ENCODE measurements around the gene SH3BP5L.
"Not testable (repeated sequence)": the region's sequence is repeated elsewhere in the genome, so short reads cannot be mapped to it uniquely, and the experiment has no call there.

The SH3BP5L gene

DNA sequence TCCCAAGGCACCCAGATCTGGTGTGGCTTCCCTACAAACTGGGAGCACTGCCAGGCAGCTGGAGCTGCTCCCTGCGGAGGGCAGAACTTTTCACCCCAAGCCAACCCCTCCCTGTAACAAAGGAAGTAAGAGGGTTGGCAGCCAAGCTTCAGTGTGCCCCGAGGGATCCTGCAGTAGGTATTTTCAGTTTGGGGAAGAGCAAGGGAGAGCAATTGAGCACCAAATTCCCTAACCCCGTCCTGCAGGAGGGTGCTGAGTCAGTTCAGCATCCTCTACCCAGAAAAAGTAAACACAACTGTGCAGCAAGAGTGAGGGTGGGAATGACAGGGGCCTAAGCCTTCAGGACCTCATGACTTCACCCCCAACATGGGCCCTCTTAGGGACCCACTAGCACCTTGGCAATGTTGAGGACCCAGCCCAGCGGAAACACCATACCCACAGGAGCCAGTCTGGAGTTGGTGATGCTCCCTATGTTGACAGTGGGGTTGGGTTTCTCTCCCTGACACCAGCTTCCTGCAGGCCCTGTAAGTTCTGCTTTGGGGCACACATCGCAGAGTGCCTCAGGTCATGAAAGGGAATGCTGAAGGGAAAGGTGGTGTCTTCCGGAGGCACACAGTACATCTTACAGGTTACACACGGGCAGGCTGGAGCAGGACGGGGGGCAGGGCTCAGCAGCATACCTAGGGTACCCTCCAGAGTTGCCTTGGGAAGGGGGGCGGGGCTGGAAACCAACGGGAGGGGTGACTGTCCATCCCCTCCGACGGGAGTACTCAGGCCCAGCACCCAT, 14.8 kb downstream of the SH3BP5L start:
- no peak overlapping the region for H3K4me3 ChIP-seq (ENCODE audit: low read depth, low read length)

DNA sequence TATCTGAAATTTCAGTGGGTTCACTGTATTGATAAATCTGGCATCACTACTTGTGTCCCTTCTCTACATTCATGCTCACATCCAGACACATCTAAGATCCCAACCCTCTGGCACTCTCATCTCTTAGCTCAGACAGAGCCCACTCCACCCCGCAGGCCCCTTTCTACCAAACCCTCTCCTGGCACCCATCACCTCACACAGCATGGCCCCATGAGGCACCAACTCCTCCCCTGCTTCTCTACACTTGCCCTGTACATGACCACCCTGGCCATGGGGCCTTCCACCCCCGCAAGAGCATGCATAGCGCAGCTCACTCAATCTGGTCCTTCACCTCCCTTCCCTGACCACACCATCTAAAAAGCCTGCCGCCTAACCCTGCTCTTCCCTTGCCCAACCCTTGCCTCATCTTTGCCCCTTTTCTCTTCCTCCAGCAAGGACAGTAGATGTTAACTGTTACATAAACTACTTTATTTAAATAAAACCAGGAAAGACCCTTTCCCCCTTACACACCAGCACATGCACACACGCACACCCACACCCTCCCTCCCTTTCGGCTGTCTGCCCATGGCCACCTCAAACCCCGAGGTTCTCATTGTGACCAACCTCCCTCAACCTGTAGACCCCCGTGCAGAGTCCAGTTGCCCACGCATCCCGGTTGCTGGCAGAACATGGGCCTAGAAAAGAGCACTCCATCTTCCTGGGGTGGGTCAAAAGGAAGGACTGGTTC, 15.6 kb downstream of the SH3BP5L start:
- no peak overlapping the region for H3K4me3 ChIP-seq (ENCODE audit: low read depth, low read length)

DNA sequence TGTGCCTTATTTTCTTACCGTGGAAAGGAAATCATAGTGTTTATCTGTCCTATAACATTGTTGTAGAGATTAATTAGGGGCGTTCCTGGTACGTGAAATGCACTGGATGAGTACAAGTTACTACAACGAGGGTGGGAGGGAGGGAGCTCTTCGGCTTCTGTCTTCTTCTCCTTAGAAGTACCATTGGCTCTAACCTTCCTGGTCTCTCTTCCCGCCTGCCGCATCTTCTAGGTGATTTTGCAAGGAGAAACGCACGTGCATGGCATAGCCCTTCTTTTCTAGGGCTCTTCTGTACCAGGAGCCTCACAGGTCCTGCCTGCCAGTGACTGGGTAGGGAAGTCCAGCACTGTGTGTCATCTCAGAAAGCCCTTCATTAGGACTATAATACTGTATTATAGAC, 16.8 kb downstream of the SH3BP5L start:
- H3K4me3 ChIP-seq (ENCODE audit: low read depth, low read length) = no peak overlapping the region

DNA sequence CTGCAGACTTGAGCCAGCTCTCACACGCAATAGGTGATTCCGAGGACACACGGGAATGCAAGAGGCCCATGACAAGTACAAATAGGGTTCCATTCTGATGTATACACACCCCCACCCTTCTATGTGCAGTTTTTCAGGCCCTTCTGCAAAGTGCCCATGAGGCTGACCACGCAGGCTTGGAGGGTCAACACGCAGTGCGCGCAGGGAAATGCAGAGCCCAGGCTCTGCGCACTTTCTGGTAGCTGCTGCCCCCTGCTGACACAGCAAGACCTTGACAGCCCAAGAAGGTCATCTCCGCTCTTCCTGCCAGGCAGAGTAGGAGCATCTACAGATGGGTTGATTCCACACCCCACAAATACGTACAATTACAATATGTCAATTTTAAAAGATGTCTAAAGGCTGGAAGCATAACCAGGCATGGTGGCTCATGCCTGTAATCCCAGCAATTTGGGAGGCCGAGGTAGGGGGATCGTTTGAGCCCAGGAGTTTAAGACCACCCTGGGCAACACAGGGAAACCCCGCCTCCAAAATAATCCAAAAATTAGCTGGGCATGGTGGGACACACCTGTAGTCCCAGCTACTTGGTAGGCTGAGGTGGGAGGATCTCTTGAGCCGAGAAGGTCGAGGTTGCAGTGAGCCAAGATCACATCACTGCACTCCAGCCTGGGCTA, 18.5 kb downstream of the SH3BP5L start:
- no peak overlapping the region for H3K4me3 ChIP-seq (ENCODE audit: low read depth, low read length)

DNA sequence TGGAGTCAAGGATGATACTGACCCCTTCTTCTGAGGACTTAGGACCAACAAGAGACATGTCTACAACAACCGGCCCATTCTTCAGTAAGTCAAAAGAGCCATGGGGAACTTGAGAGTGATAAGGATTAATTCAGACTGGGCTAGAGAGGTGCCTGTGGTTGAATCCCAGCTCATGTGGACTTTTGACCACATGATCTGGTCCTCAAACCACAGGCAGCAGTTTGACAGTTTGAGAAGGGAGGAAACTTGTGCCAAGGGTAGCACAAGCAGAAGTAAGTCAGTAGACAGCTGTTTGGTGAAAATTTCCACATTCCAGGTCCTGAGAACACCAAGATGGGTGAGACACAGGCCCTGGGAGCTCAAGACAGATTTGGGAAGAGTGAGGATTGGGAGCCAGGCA, 19.8 kb downstream of the SH3BP5L start:
- no peak overlapping the region for H3K4me3 ChIP-seq (ENCODE audit: low read depth, low read length)

DNA sequence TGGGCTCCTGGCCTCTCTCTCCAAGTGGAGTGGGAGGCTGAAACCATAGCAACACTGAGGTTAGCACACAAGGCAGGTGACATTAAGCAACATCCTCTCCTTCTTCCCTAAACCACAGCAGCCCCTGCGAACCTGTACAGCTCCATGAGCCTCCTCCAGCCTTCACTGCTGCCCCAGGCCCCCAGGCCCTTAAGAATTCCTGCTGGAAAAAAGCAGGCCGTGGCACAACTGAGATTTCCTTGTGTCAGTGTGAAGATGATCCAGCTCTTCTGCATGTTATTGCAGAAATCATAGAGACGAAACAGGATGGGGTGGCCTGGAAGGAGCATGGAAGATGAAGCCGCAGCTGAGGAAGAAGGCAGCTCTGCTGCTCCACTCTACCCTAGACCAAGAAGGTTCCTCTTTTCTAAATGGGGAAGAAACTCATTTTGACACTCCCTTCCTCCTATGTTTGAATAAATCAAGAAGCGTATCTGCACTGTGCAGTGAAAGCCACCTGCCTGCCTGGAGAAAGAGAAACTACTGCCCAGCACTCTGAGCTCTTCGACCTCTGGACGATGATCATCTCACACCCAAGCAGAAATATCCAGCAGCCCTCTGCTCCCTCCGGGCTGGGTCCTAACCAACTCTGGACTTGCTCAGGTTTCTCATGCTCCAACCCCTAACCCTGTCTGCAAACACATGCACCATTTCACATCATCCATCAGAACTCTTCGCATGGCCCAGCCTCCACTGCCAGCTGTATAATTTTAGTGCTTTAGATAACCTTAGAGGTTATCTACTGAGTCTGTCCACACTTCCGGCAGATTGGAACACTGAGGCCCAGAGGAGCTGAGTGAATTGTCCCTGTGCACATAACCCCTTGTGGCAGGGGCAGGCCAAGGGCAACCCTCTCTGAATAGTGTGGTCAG, 20.7 kb downstream of the SH3BP5L start:
- no peak overlapping the region for H3K4me3 ChIP-seq (ENCODE audit: low read depth, low read length)

DNA sequence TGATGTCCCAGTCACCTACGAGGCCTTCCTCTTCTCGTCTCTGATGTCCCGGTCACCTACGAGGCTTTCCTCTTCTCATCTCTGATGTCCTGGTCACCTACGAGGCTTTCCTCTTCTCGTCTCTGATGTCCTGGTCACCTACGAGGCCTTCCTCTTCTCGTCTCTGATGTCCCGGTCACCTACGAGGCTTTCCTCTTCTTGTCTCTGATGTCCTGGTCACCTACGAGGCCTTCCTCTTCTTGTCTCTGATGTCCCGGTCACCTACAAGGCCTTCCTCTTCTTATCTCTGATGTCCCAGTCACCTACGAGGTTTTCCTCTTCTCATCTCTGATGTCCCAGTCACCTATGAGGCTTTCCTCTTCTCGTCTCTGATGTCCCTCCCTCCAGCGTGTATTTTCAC, 22.2 kb downstream of the SH3BP5L start:
- H3K4me3 ChIP-seq (ENCODE audit: low read depth, low read length) = not testable (repeated sequence)

DNA sequence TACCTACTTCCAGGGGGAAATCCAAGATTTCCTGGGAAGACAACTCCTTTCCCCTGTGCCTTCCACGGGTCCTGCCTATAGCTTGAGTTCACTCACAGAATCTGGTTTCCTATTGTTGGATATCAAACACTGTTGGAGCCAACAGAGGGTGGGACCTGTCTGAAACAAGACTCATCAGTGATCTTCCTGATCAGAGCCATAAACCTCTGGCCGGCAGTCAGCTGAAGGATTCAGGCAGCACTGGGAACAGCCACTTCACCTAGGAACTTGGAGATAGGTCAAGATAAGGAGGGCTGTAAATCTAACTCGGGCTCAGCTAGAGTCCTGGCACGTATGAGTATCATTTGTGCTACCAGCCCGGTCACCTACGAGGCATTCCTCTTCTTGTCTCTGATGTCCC, 23.3 kb downstream of the SH3BP5L start:
- H3K4me3 ChIP-seq (ENCODE audit: low read depth, low read length) = no peak overlapping the region

DNA sequence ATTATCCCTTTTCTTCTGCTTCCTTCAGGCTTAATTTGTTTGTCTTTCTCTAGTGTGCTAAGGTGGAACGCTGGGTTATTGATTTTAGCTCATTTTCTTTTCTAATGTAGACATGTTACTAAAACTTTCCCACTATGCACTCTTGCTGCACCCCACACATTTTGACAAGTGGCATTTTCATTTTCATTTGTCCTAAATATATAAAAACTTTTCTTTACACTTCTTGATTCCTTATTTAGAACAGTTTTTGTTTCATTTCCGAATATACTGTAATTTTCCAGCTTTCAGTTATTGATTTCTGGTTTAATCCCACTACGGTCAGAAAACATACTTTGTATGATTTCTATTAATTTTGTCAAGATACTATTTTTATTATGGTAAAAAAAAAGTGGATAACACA, 25.3 kb downstream of the SH3BP5L start:
- H3K4me3 ChIP-seq (ENCODE audit: low read depth, low read length) = no peak overlapping the region

DNA sequence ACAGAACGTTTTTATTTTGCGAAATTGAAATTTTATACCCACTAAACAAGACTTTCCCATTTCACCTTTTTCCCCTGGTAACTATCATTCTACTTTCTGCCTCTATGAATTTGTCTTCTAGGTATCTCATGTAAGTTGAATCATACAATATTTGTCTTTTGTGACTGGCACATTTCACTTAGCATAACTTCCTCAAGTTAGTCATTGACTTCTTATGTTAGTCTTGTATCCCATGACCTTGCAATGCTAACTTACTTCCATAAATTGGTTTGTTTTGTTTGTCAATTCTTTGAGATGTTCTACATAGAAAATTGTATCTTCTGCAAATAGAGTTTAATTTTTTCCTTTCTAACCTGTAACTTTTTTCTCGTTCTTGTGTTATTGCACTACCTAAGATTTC, 26.9 kb downstream of the SH3BP5L start:
- no peak overlapping the region for H3K4me3 ChIP-seq (ENCODE audit: low read depth, low read length)

DNA sequence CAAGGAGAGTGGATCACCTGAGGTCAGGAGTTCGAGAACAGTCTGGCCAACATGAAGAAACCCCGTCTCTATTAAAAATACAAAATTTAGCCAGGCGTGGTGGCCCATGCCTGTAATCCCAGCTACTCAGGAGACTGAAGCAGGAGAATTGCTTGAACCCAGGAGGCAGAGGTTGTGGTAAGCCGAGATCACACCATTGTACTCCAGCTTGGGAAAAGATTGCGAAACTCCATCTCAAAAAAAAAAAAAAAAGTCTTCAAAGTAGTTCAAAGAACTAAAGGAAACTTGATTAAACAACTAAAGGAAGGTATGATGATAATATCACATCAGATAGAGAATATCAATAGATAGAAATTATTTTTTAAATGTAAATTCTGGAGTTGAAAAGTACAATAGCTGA, 31.1 kb downstream of the SH3BP5L start:
- not testable (repeated sequence) for H3K4me3 ChIP-seq (ENCODE audit: low read depth, low read length)

DNA sequence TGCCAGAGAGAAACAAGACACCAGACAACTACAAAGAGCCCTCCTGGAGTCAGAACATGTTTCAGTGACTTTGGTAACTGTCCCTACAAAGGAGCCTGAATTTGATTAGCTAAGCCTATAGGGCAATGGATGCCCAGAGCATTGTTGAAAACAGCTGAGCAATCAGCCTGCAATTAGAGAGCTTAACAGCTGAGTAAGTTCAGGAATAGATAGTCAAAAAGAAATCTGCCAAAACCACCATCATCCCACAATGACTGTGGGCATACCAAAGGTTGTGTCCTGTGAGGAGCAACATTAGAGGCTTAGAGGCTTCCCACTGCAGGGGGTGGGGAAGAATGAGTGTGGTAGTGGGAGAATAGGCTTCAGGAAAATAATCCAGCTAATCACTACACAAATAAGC, 32.1 kb downstream of the SH3BP5L start:
- no peak overlapping the region for H3K4me3 ChIP-seq (ENCODE audit: low read depth, low read length)

DNA sequence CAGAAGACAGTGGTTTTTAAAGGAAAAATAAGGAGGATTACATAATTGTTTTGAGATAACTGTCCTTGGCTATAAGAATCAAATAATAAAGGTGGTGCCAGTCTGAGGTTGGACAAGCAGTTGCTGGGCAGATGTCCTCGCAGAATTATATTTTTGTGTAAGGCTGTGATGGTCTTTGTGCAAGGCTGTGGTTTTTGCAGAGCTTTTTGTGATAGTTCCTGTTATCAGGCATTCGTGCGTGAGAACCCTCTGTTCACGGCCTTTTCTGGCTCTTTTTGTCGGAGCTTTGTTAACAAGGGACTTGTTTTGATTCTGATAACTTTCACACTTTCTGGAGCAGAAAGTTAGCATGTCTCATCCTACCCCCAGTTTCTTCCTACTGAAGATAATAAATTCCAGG, 33.4 kb downstream of the SH3BP5L start:
- H3K4me3 ChIP-seq (ENCODE audit: low read depth, low read length) = no peak overlapping the region

DNA sequence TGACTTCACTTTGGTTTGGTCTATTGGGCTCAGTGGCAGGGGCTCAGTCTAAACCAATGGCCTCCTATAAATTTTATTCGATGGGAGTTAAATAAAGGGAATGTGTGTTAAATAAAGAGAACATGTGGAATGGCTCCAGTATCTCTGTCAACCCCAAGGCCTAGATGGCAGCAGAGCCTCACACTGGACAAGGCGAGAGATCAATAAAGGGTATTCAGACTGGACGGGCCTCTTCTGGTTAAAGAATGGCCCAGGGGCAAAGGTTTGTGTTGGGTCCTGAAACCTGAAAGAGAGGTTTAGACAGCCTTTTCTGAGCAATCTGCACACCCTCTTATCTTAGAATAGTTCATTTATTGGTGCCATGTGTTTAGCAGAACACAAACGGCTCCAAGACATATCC, 34.7 kb downstream of the SH3BP5L start:
- no peak overlapping the region for H3K4me3 ChIP-seq (ENCODE audit: low read depth, low read length)

DNA sequence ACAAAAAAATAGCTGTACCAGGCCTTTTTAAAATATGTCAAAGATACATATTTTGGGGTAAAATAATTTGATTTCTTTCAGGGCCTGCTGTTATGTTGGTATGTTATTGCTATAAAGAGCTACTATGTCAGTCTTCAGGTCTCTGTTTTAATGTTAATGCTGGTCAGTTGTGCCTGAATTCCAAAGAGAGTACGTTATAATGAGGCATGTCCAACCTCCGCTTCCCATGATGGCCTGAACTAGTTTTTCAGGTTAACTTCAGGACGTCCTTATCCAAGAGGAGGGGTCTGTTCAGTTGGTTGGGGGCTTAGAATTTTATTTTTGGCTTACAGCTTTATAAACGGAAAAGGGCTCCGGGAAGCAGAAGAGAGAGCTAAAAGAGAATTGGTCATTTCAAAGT, 35.3 kb downstream of the SH3BP5L start:
- H3K4me3 ChIP-seq (ENCODE audit: low read depth, low read length) = no peak overlapping the region

DNA sequence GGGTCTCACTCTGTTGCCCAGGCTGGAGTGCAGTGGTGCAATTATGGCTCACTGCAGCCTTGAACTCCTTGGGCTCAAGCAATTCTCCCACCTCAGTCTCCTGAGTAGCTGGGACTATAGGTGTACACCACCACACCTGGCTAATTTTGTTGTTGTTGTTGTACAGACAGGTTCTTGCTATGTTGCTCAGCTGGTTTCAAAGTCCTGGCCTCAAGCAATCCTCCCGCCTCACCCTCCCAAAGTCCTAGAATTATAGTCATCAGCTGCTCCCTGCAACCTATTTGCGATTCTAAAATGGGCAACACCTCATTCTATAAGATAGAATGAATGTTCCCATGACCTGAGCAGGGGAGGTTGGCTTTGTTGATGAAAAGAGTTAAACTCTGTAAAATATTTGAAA, 36.4 kb downstream of the SH3BP5L start:
- not testable (repeated sequence) for H3K4me3 ChIP-seq (ENCODE audit: low read depth, low read length)

DNA sequence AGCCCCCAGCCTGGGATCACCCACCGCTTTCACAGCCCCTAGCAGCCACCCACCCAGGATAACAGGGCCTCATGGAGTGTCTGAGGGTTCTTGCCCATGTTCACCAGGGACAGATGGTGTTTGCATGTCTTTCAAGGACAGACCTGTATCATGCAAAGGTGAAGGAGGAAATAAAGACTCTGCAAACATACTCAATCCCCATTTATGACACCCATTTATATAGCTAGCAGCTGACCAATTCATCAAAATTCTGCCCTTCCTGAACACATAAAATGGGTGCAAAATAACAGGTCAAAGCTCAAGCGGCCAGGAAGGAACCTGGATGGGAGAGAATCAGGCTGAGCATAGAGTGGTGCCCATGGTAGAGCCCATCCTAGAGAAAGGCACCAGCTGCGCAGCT, 37.4 kb downstream of the SH3BP5L start:
- no peak overlapping the region for H3K4me3 ChIP-seq (ENCODE audit: low read depth, low read length)

DNA sequence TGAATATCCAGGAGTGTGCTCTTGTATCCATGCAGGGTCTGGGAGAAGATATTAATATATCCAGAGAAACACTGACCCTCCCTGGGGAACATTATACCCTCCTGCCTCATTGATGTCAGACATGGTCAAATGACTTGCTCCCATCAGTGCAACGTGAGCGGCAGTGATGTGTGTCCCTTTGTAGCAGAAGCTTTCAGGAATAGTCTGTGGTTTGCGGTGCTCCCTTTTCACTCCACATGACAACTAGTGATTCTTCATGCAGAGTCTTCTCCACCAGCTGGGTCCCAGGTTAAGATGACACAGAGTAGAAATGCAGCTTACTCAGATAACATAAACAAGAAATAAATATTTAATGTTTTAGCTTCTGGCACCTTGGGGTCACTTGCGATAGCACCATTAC, 38.3 kb downstream of the SH3BP5L start:
- H3K4me3 ChIP-seq (ENCODE audit: low read depth, low read length) = no peak overlapping the region

DNA sequence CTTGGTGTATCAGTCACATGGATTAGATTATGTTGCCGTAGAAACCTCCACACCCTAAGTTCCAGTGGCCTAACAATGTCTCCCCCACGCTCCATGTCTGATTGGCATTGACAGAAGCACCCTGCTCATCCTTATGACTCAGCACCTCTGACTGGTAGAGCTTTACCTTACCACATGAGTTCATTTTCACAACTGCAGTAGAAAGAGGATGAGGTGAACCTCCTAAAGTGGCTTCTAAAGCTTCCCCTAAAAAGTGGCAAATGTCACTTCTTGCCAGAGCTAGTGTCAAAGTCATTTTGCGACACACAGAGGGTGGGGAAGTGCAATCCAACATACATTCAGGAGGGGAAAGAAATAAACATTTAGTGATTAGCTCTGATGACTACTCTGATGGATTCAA, 39.6 kb downstream of the SH3BP5L start:
- H3K4me3 ChIP-seq (ENCODE audit: low read depth, low read length) = no peak overlapping the region

DNA sequence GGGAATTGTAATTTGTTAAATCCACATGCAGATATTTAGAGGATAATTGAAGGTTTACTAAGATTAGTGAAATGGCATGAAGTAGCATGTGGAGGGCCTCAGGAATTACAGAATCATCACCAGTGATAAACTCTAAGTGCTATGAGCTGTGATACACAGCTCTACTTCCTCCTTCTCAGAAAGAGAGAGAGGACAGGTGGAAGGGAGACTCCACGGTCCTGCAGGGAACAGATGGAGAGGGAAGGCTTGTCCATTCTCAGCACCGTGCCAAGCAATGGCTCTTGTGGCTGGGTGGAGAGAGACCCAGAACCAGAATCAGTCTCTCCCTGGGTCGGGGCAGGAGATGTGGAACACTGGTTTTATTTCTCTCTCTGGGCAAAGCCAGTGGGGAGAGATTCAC, 42.3 kb downstream of the SH3BP5L start:
- H3K4me3 ChIP-seq (ENCODE audit: low read depth, low read length) = no peak overlapping the region

All from iPS-11a (cell line).